GM21528 (cell line): ENCODE results near the gene DUSP5.

Experiments
- ATAC-seq: cut with Tn5 transposase; IDR thresholded peaks from one replicate; pipeline ENCODE4 v1.9.1; 2021; ENCODE audit warnings: mild to moderate bottlenecking, moderate library complexity; ENCODE audit not compliant: unreplicated experiment, low FRiP score

The DUSP5 gene

GRCh38 chr10:110479710-110480109 lies 18.0 kb upstream of the DUSP5 start:
- ATAC-seq: no peak

- no peak for ATAC-seq
Measured at GRCh38 chr10:110480387-110480786, 17.3 kb upstream of the DUSP5 start.

- no peak for ATAC-seq
Measured at GRCh38 chr10:110481919-110482318, 15.8 kb upstream of the DUSP5 start.

- no peak for ATAC-seq
Measured at GRCh38 chr10:110483633-110484032, 14.1 kb upstream of the DUSP5 start.

GRCh38 chr10:110485541-110485940 lies 12.2 kb upstream of the DUSP5 start:
- no peak for ATAC-seq

- no peak for ATAC-seq
Measured at GRCh38 chr10:110486680-110487410, 10.9 kb upstream of the DUSP5 start.

GRCh38 chr10:110487411-110488331 lies 10.0 kb upstream of the DUSP5 start:
- no peak for ATAC-seq

GRCh38 chr10:110488332-110488681 lies 9.4 kb upstream of the DUSP5 start:
- ATAC-seq: no peak

- no peak for ATAC-seq
Measured at GRCh38 chr10:110488940-110489339, 8.8 kb upstream of the DUSP5 start.

- no peak for ATAC-seq
Measured at GRCh38 chr10:110490640-110491039, 7.1 kb upstream of the DUSP5 start.

GRCh38 chr10:110491346-110491745 lies 6.4 kb upstream of the DUSP5 start:
- ATAC-seq: no peak

- ATAC-seq: no peak
Measured at GRCh38 chr10:110492069-110492822, 5.5 kb upstream of the DUSP5 start.

GRCh38 chr10:110493832-110494426 lies 3.8 kb upstream of the DUSP5 start:
- no peak for ATAC-seq

GRCh38 chr10:110494532-110494931 lies 3.2 kb upstream of the DUSP5 start:
- no peak for ATAC-seq

GRCh38 chr10:110495731-110496552 lies 1.8 kb upstream of the DUSP5 start:
- ATAC-seq: no peak

GRCh38 chr10:110496553-110497437 lies 912 bp upstream of the DUSP5 start:
- ATAC-seq: no peak

- ATAC-seq: peak; percentile 14
Measured at GRCh38 chr10:110498087-110498981, 627 bp downstream of the DUSP5 start.
